ENCODE results near the gene AKAP5.

The AKAP5 gene

GRCh38 chr14:64465191-64465822, at the start of gene AKAP5:
TSS of gene AKAP5 (plus strand) at chr14:64465499. CDS start at chr14:64468395, 2,896 bp downstream.
- peak; percentile 80 for DNase-seq

GRCh38 chr14:64416348-64416932, 48.9 kb upstream of the AKAP5 start:
- no peak for DNase-seq

GRCh38 chr14:64417055-64417770, 48.1 kb upstream of the AKAP5 start:
- DNase-seq = no peak

- no peak for DNase-seq
These were observed 47.6 kb upstream of the AKAP5 start for GRCh38 chr14:64417771-64418125.

- no peak for DNase-seq
These were observed 46.3 kb upstream of the AKAP5 start for GRCh38 chr14:64419003-64419402.

- DNase-seq = no peak
These were observed 44.1 kb upstream of the AKAP5 start for GRCh38 chr14:64421166-64421565.

- no peak for DNase-seq
These were observed 43.3 kb upstream of the AKAP5 start for GRCh38 chr14:64422005-64422404.

- no peak for DNase-seq
These were observed 42.5 kb upstream of the AKAP5 start for GRCh38 chr14:64422756-64423155.

- no peak for DNase-seq
These were observed 41.3 kb upstream of the AKAP5 start for GRCh38 chr14:64423987-64424386.

- DNase-seq = no peak
These were observed 30.8 kb upstream of the AKAP5 start for GRCh38 chr14:64434528-64434927.

- peak; percentile 52 for DNase-seq
These were observed 27.0 kb upstream of the AKAP5 start for GRCh38 chr14:64438181-64438841.

- DNase-seq = peak; percentile 19
These were observed 26.2 kb upstream of the AKAP5 start for GRCh38 chr14:64439141-64439540.

- no peak for DNase-seq
These were observed 24.8 kb upstream of the AKAP5 start for GRCh38 chr14:64440494-64440893.

GRCh38 chr14:64442300-64442988, 22.9 kb upstream of the AKAP5 start:
- no peak for DNase-seq

GRCh38 chr14:64444140-64444539, 21.2 kb upstream of the AKAP5 start:
- DNase-seq = no peak

- DNase-seq = no peak
These were observed 20.1 kb upstream of the AKAP5 start for GRCh38 chr14:64444984-64445845.

- DNase-seq = no peak
These were observed 17.2 kb upstream of the AKAP5 start for GRCh38 chr14:64447876-64448670.

- DNase-seq = no peak
These were observed 15.0 kb upstream of the AKAP5 start for GRCh38 chr14:64450255-64450654.

- no peak for DNase-seq
These were observed 10.6 kb upstream of the AKAP5 start for GRCh38 chr14:64454671-64455070.

GRCh38 chr14:64459405-64460136, 5.7 kb upstream of the AKAP5 start:
- no peak for DNase-seq

- DNase-seq = no peak
These were observed 4.1 kb upstream of the AKAP5 start for GRCh38 chr14:64461221-64461620.
